ENCODE results near the gene TPPP2. TPM values are rescaled to one million over a fixed set of nuclear protein-coding genes. Genes with fewer than 3 reads are reported as not detected.

TPPP2 gene
- total RNA-seq, 1 experiment from 2014 or later = not detected

GRCh38 chr14:21030531-21030930 is 514 bp downstream of the TPPP2 start:
- H3K27me3 Mint-ChIP-seq (ENCODE audit: unreplicated experiment) = peaks cover 60% of the 10 kb centered on the region
- no peaks in the 10 kb centered on the region for H3K4me1 Mint-ChIP-seq (ENCODE audit: low read depth, unreplicated experiment)
- no peak for TF ChIP-seq CTCF (IDR thresholded peaks at IDR 0.05; ENCODE audit: unreplicated experiment)
- H3K4me3 Mint-ChIP-seq (ENCODE audit: low read depth, unreplicated experiment) = no peak overlapping the region
- H3K36me3 Mint-ChIP-seq (ENCODE audit: insufficient read depth, unreplicated experiment) = no peaks in the 10 kb centered on the region
- no peaks in the 10 kb centered on the region for H3K9me3 Mint-ChIP-seq (ENCODE audit: low read depth, unreplicated experiment)
- BruUV-seq (replicated peaks) = no TSS peak
- CTCF ChIA-PET = no interaction called here
- H3K27ac Mint-ChIP-seq (ENCODE audit: unreplicated experiment) = no peak overlapping the region
- no peak for DNase-seq
- intact Hi-C loops (cut with micrococcal nuclease; ENCODE audit: unreplicated experiment) = no loop called here

GRCh38 chr14:21032326-21033132 is 2.5 kb downstream of the TPPP2 start:
- BruUV-seq (replicated peaks) = no TSS peak
- intact Hi-C loops (cut with micrococcal nuclease; ENCODE audit: unreplicated experiment) = no loop called here
- H3K27me3 Mint-ChIP-seq (ENCODE audit: unreplicated experiment) = peaks cover 77% of the 10 kb centered on the region
- no peaks in the 10 kb centered on the region for H3K9me3 Mint-ChIP-seq (ENCODE audit: low read depth, unreplicated experiment)
- no peak overlapping the region for H3K27ac Mint-ChIP-seq (ENCODE audit: unreplicated experiment)
- H3K4me3 Mint-ChIP-seq (ENCODE audit: low read depth, unreplicated experiment) = no peak overlapping the region
- no peak for DNase-seq
- CTCF ChIA-PET = interaction anchor here (0.9 kb wide), 1 partner anchor 18 kb away, joined by 4 read pairs; no protein-coding TSS in a partner anchor
- H3K4me1 Mint-ChIP-seq (ENCODE audit: low read depth, unreplicated experiment) = no peaks in the 10 kb centered on the region
- H3K36me3 Mint-ChIP-seq (ENCODE audit: insufficient read depth, unreplicated experiment) = no peaks in the 10 kb centered on the region
- TF ChIP-seq CTCF (IDR thresholded peaks at IDR 0.05; ENCODE audit: unreplicated experiment) = no peak

GRCh38 chr14:21033133-21033698 is 3.2 kb downstream of the TPPP2 start:
- Mint-ChIP-seq H3K36me3 (ENCODE audit: insufficient read depth, unreplicated experiment) (no peaks in the 10 kb centered on the region), H3K27ac (ENCODE audit: unreplicated experiment) (no peak overlapping the region), H3K4me1 (ENCODE audit: low read depth, unreplicated experiment) (peaks cover 5% of the 10 kb centered on the region), H3K27me3 (ENCODE audit: unreplicated experiment) (peaks cover 83% of the 10 kb centered on the region), H3K4me3 (ENCODE audit: low read depth, unreplicated experiment) (no peak overlapping the region), H3K9me3 (ENCODE audit: low read depth, unreplicated experiment) (no peaks in the 10 kb centered on the region)
- CTCF ChIA-PET = interaction anchor here (0.9 to 2.4 kb wide), 2 partner anchors 18 kb away, joined by 4 to 10 read pairs; no protein-coding TSS in a partner anchor
- intact Hi-C loops (cut with micrococcal nuclease; ENCODE audit: unreplicated experiment) = no loop called here
- DNase-seq = no peak
- no TSS peak for BruUV-seq (replicated peaks)
- TF ChIP-seq CTCF (IDR thresholded peaks at IDR 0.05; ENCODE audit: unreplicated experiment) = no peak

- Mint-ChIP-seq H3K36me3 (ENCODE audit: insufficient read depth, unreplicated experiment) (no peaks in the 10 kb centered on the region), H3K27ac (ENCODE audit: unreplicated experiment) (no peak within 1 kb of the TSS), H3K27me3 (ENCODE audit: unreplicated experiment) (peaks cover 89% of the 10 kb centered on the region), H3K4me3 (ENCODE audit: low read depth, unreplicated experiment) (no peak within 1 kb of the TSS), H3K4me1 (ENCODE audit: low read depth, unreplicated experiment) (peaks cover 14% of the 10 kb centered on the region), H3K9me3 (ENCODE audit: low read depth, unreplicated experiment) (no peaks in the 10 kb centered on the region)
- CTCF ChIA-PET = interaction anchor here (2.4 kb wide), 1 partner anchor 20 kb away, joined by 10 read pairs; no protein-coding TSS in a partner anchor
- BruUV-seq (replicated peaks) = no TSS peak
- no peak for DNase-seq
- intact Hi-C loops (cut with micrococcal nuclease; ENCODE audit: unreplicated experiment) = no loop called here
- no peak for TF ChIP-seq CTCF (IDR thresholded peaks at IDR 0.05; ENCODE audit: unreplicated experiment)
Observed at GRCh38 chr14:21034707-21035106, 4.7 kb downstream of the TPPP2 start, which contains the start of gene RNASE13. RNASE13 (minus strand) TSS chr14:21034807; CDS start chr14:21034288, 519 bp downstream.

All from Calu3 (cell line).